ENCODE data around the gene NRG3.

Gene NRG3

DNA sequence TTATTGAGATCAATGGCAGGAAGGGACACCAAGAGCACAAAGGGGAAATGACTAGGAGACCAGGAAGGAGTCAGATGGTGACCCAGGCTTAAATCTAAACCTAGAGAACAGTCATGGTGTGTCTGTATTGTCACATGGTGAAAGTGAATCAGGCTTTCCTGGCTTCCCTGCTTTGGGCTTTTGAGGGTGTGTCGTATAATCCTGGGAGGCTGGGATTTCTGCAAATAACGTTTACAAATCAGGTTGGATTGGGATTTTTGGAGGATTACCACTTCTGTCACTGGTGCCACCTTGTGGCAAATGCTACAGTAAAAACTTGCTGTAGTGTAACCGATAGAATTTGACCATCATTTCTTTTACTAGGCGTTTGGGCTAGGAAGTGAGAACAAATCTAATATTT lies 502.6 kb downstream of the NRG3 start:
- FAIRE-seq = no peak
- TF ChIP-seq POLR2A (IDR thresholded peaks at IDR 0.05; ENCODE audit: low read depth, low read length) = no peak
- no peak for DNase-seq (ENCODE audit: insufficient read length, low spot score)

DNA sequence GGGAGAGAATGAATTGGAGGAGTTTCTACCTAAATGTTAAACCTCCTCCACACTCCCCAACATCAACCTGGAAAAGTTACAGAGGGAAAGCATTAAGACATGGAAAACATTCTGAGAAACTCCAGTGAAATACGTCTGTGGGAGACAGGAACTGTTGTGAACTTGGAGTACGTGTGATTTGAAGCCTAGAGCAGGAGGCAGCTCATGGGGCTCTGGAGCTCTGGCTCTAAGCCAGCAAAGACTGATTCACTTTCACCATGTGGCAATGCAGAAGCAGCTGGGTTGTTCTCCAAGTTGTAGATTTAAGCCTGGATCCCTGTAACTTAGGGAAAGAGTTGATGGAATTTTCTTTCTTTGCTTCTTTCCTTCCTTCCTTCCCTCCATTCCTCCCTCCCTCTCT lies 503.2 kb downstream of the NRG3 start:
- DNase-seq (ENCODE audit: insufficient read length, low spot score) (no peak), FAIRE-seq (no peak)
- TF ChIP-seq POLR2A (IDR thresholded peaks at IDR 0.05; ENCODE audit: low read depth, low read length) = no peak

DNA sequence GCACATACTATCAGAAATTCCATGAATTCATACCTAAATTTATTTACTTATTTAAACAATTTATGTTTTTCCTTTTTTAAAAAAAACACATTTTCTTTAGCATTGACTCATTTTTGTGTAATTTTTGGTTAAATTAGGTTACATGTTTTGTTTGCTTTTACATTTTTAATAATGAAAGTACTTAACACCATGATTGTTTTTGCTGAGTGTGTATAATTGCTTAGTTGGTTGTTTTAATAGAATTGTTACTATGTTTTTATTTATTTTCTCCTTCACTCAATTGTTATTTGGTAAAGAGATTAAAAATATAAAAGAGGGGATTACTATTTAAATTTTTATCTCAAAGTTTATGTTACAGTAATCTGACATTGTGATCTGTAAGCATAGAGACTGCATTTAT lies 508.4 kb downstream of the NRG3 start:
- no peak for TF ChIP-seq POLR2A (IDR thresholded peaks at IDR 0.05; ENCODE audit: low read depth, low read length)
- DNase-seq (ENCODE audit: insufficient read length, low spot score) (no peak), FAIRE-seq (no peak)

DNA sequence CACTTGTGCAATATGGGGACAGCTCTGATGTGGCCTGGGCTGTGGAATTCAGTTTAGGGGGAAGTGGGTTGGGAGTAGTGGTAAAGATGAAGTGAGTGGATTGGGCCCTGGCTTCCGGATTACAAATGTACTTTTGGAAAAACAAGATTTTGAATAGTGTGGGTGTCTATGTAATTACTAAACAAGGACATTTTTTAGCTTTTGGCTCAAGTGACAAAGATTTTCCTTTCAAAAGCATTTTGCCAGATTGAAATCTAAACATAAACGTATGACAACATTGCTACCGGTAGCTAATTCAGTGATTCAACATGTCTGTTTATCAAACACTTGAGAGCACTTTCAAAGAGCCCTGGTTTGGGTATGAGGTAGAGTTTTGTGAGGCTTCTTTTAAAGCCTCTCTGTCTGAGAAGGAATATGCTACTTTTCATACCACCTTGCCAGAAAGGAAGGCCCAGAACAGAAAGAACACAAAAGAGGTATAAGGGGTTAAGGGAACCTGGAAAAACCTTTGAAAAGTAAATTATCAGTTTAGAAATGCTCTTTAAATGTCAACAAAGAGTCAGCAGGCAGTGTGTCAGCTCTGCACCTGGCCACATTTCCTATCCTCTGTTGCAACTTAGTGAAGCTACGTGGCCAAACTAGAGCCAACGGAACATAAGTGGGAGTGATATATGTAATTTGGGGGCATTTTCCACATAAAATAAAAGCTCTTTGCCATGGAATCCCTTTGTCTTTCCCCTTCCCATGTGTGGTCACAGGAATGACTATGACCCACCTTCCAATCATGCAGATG lies 516.1 kb downstream of the NRG3 start:
- FAIRE-seq = no peak
- no peak for TF ChIP-seq POLR2A (IDR thresholded peaks at IDR 0.05; ENCODE audit: low read depth, low read length)
- no peak for DNase-seq (ENCODE audit: insufficient read length, low spot score)

DNA sequence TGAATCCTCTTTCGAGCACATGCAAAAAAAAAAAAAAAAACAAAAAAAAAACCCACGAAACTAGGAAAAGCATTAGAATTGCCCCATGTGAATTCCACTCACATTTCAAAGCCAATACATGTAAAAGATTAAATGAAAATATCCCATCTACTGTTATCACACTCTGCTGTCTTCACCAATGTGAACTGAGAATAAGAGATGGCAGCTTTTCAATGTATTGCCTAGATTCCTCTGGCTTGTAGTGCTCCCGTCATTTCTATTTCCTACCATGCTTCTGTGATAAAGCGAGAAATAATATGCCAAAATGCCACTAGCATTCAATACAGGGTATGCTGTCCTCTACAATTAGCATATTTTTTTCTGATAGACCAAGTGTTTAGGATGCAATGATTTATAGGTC lies 517.0 kb downstream of the NRG3 start:
- TF ChIP-seq POLR2A (IDR thresholded peaks at IDR 0.05; ENCODE audit: low read depth, low read length) = no peak
- no peak for FAIRE-seq
- DNase-seq (ENCODE audit: insufficient read length, low spot score) = no peak

DNA sequence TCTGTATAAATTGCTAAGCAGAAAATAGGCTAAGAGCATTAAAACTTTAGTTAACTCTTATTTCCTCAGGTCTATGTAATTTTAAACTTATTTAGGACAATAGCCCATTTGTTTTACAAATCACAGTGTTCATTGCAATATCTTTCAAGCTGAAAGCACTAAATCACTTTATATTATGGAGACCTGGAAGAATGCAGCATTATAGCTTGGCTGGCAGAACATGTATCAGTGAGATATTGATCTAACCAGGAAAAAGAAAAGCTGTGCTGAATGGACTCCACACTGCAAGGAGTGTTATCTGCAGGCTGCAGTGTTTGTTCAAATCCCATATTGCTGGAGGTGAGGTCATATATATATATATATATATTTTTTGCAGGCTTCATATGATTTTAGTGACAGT lies 517.5 kb downstream of the NRG3 start:
- DNase-seq (ENCODE audit: insufficient read length, low spot score) (no peak), FAIRE-seq (no peak)
- TF ChIP-seq POLR2A (IDR thresholded peaks at IDR 0.05; ENCODE audit: low read depth, low read length) = no peak

DNA sequence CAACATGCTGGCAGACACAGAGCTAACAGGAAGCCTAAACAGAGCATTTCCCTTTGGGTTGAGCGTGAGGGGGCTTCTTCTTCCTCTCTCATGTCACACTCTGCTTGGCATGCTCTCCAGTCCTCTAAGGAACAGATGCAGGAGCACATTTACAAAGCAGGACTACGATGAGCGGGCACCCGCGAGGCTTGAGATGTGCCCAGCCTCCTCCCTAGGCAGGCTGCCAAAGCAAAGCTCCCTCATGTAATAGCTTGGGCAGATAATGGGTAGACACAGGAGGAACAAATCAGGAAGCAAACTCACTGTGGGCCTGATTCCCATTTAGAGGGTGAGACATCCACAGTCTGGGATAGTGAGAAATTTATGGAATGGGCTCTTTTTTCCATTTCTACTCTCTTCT lies 519.1 kb downstream of the NRG3 start:
- FAIRE-seq (no peak), DNase-seq (ENCODE audit: insufficient read length, low spot score) (no peak)
- no peak for TF ChIP-seq POLR2A (IDR thresholded peaks at IDR 0.05; ENCODE audit: low read depth, low read length)

DNA sequence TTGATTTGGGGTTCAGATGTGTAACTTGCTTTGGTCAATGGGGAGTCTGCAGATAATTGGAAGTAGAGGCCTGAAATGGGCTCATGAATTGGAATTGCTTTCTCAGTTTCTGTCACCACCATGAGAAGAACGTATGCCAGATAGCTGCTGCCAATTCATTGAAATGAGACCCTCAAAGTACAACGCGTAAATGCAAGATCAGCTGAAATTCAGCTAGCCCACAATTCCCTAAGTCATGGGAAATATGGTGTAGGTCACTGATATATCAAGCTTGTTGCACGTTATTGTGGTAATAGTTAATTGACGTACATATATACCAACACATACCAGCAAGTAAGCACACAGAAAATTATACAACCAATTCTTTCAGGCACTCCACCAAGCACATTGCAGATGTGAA lies 520.0 kb downstream of the NRG3 start:
- FAIRE-seq (no peak), DNase-seq (ENCODE audit: insufficient read length, low spot score) (no peak)
- no peak for TF ChIP-seq POLR2A (IDR thresholded peaks at IDR 0.05; ENCODE audit: low read depth, low read length)

DNA sequence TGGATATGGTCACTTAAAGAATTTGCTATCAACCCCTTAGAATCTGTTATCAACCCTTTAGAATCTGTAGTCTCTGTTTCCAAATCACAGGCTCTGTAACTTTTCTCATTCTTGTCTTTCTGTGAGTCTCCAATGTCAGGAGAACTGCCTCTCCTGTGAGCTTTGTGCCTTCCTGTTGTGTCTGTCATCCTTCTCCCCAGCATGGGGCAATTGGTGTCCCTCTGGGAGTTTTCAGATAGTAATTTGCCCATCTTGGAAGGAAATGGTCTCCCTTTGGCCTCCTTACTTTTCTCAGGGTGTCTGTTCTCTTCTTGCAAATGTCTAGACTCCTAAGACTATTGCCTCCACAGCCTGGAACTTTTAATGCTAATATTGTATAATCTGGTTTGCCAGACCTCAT lies 521.9 kb downstream of the NRG3 start:
- no peak for TF ChIP-seq POLR2A (IDR thresholded peaks at IDR 0.05; ENCODE audit: low read depth, low read length)
- no peak for DNase-seq (ENCODE audit: insufficient read length, low spot score)
- no peak for FAIRE-seq

DNA sequence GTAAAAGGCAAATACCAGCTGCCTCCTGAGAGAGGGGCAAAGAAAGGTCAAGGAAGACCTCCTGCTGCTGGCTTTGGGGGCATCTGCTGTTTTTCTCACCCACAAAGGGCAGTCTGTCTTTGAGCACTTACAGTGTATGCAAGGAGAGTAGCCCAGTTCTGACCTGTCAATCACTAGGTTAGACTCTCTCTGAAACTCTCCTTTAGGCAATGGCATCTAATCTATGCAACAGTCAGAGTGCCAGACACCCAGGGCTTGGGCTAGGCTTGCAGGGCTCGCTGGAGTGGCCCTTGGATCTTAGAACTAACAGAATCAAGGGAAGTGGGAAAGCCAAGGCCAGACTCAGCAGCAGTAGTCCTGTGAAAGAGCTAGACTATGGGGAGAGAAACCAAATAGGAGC lies 522.9 kb downstream of the NRG3 start:
- no peak for TF ChIP-seq POLR2A (IDR thresholded peaks at IDR 0.05; ENCODE audit: low read depth, low read length)
- FAIRE-seq = no peak
- no peak for DNase-seq (ENCODE audit: insufficient read length, low spot score)

DNA sequence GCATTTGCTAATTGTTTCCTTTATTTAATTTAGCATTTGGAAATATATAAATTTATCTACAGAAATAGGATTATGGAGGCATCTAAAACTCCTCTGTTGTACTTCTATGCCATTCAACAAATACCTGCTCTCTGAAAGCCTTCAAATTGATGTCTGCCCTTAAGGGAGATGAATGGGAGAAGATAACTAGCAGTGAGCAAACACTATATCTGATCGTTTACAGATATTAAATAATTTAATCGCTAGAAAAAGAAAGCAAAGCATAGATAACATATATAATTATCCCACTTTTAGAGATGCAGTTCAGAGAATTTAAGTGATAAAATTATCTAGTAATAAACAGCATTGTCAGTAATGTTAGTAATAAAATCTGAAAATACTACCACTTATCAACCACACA lies 524.9 kb downstream of the NRG3 start:
- no peak for DNase-seq (ENCODE audit: insufficient read length, low spot score)
- no peak for FAIRE-seq
- TF ChIP-seq POLR2A (IDR thresholded peaks at IDR 0.05; ENCODE audit: low read depth, low read length) = no peak

DNA sequence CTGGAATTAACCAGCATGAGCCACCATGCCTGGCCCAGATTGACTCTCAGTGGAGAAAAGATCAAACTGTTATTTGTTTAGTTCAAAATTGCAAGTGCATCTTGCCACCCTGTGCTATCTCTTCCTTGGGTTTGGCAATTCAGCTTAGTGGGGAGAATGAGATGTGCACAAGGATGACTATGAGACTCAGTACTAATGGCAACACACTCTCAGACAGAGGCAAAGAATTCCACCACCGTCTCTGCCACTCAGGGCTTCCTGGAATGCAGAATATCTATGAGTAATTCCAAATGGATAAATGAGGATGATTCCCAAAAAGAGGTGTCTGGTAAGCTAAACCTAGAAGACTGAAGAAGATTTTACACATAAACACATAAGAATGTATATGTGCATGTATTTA lies 525.8 kb downstream of the NRG3 start:
- DNase-seq (ENCODE audit: insufficient read length, low spot score) (no peak), FAIRE-seq (no peak)
- no peak for TF ChIP-seq POLR2A (IDR thresholded peaks at IDR 0.05; ENCODE audit: low read depth, low read length)

DNA sequence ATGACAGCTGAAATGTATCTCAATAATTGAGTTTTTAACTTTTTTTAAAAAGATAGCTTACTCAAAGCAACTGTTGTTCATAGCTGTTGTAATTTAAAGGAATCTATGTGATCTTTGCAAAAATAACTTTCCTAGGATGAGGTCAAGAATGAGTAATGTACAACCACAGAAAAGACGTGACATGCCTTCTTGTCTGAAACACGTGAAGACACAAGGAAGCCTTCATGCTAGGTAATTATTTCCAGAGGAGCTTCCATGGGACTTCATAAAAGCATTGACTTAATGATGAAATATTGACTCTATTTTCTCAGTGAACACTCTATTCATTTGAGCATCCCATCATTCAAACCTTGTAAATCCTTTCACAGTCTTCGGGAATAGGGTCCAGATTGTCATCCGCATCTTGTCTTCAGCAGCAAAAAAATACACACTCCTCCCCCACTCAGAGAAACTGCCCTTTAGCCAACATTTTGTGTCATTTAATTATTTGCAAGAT lies 528.0 kb downstream of the NRG3 start:
- DNase-seq (ENCODE audit: insufficient read length, low spot score) (no peak), FAIRE-seq (no peak)
- no peak for TF ChIP-seq POLR2A (IDR thresholded peaks at IDR 0.05; ENCODE audit: low read depth, low read length)

DNA sequence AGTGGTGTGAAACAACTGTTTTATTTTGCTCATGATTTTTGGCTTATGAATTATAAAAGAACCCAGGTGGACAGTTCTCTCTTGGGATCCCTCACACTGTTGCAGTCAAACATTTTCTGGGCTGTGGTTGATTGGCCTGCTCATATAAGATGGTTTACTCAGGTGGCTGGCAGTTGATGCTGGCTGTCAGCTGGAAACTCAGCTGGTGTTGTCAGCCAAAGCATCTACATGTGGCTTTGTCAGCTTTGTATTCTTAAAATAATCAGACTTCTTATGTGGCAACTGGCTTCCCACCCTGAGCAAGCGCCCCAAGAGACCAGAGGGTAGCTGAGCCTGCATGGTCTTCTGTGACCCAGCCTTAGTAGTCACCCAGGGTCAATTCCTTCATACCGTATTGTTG lies 534.7 kb downstream of the NRG3 start:
- no peak for FAIRE-seq
- no peak for TF ChIP-seq POLR2A (IDR thresholded peaks at IDR 0.05; ENCODE audit: low read depth, low read length)
- DNase-seq (ENCODE audit: insufficient read length, low spot score) = no peak

DNA sequence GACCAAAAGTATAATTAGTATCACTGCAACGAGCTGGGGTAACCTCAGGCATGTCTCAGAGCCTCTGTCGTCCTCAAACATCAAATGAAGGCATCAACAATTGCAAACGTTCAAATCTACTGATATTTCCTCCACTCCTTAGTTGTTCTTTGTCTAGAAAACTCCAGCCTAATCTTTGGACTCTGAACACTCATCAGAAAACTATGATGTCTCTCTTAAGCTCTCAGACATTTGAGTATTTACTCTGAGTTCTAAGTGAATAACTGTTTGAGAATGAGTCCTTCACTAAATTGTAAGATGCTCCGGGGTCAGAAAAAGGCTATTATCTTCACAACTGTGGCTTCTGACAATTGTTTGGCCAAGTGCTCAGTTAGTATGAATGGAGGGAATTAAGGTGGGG lies 536.4 kb downstream of the NRG3 start:
- TF ChIP-seq POLR2A (IDR thresholded peaks at IDR 0.05; ENCODE audit: low read depth, low read length) = no peak
- FAIRE-seq (no peak), DNase-seq (ENCODE audit: insufficient read length, low spot score) (no peak)
